ENCODE results near the gene RHOC.
A peak's percentile ranks its signal among the peaks of the same experiment; 100 is the strongest.
"Not testable (repeated sequence)": the region's sequence is repeated elsewhere in the genome, so short reads cannot be mapped to it uniquely, and the experiment has no call there.

RHOC gene

DNA sequence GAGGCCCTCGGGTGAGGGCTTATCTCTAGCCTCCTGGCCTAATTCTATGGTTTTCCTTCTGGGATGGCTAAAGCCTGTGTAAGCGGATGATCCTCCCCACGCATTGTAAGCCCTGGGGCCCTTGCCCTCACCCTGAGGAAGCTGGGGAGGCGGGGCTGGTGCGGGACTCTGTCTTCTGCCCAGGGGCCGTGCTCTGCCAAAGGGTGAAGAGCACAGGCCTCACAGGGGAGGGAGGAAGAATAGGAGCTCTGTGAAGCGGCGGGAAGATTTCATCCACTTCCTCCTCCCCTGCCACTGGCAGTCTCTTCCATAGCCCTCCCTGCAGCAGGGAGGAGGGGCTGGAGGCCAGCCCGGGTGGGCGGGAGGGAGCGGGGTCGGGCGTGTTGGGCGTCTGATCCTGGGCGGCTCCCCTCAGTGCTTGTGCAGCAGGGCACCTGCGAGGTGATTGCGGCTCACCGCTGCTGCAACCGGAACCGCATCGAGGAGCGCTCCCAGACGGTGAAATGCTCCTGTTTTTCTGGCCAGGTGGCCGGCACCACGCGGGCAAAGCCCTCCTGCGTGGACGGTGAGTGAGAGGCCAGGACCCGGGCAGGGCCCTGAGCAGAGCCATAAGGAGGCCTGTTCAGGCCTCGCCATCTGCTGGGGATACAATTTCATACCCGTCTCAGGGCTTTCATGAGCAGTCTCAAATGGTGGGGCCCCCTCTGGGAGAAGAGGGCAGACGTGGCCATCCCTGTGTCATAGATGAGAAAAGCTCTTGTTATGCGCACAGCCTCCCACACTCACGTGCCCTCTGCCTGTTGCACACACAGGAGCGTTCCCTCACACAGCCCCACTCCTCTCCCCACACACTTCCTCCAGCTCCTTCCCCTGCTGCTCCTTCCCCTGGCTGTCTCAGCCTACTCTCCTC lies 15.9 kb upstream of the RHOC start (continued):
- TF ChIP-seq ZFHX2 (tag by site-specific recombination; conservative IDR thresholded peaks at IDR 0.05) (peak; percentile 77), SCRT2 (tag by site-specific recombination; IDR thresholded peaks at IDR 0.05) (peak; percentile 51), KLF10 (tag by site-specific recombination; IDR thresholded peaks at IDR 0.05) (no peak), PBX3 (CRISPR knock-in tag; IDR thresholded peaks at IDR 0.05) (no peak), EGR2 (tag by site-specific recombination; IDR thresholded peaks at IDR 0.05; ENCODE audit: low read depth) (peak; percentile 83), ZNF514 (tag by site-specific recombination; IDR thresholded peaks at IDR 0.05) (no peak)
- TF ChIP-seq, protein P1, sequence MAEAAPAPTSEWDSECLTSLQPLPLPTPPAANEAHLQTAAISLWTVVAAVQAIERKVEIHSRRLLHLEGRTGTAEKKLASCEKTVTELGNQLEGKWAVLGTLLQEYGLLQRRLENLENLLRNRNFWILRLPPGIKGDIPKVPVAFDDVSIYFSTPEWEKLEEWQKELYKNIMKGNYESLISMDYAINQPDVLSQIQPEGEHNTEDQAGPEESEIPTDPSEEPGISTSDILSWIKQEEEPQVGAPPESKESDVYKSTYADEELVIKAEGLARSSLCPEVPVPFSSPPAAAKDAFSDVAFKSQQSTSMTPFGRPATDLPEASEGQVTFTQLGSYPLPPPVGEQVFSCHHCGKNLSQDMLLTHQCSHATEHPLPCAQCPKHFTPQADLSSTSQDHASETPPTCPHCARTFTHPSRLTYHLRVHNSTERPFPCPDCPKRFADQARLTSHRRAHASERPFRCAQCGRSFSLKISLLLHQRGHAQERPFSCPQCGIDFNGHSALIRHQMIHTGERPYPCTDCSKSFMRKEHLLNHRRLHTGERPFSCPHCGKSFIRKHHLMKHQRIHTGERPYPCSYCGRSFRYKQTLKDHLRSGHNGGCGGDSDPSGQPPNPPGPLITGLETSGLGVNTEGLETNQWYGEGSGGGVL (tag by site-specific recombination; IDR thresholded peaks at IDR 0.05): 0 out of 2 replicates have a peak, but pooled peaks have one; percentile 7

DNA sequence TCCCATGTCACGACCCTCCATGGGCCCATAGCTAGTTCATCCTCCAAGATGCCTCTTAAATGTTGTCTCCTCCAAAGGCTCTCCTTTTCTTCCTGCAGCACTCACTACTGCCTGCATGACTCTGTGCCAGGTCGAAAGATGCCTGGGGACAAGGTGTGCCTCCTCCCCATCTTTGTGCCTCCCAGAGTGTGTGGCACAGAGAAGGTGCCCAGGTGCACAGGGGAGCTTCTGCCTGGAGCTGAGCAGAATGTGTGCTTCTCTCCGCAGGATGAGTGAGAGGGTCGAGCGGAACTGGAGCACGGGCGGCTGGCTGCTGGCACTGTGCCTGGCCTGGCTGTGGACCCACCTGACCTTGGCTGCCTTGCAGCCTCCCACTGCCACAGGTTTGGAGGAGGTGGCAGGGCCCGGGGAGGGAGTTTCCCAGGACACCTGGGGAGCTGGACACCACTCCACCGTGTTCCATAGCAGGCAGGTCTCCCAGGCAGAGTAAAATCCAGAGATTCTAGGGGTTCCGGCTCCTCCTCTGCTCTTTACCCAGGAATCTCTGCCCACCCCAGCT lies 15.1 kb upstream of the RHOC start:
- POLR2A ChIA-PET: no interaction called here

GRCh38 chr1:112721294-112721693 lies 14.4 kb upstream of the RHOC start:
- H3K4me1 ChIP-seq (ENCODE audit: control insufficient read depth, insufficient read depth, low read length); H3K4me3 ChIP-seq (ENCODE audit: low read depth, low read length); POLR2A ChIA-PET; H3K9me3 ChIP-seq (ENCODE audit: control insufficient read depth, insufficient read depth, low read depth, low read length); H3K27ac ChIP-seq (ENCODE audit: extremely low read depth, low read depth, low read length); H3K36me3 ChIP-seq (ENCODE audit: control insufficient read depth in 2 of 2, insufficient read depth in 1 of 2, low read length in 2 of 2): not testable (repeated sequence)
- TF ChIP-seq ZNF121 (tag by site-specific recombination; IDR thresholded peaks at IDR 0.05): peak; percentile 84
- CTCF ChIA-PET: interaction anchor here (0.6 to 9.1 kb wide), 8 partner anchors 12 to 1166 kb away, joined by 3 to 417 read pairs (median 4); partner anchors contain the start of gene LRIG2

More for the DNA sequence above, 15.1 kb upstream of the RHOC start:
- CTCF ChIA-PET: interaction anchor here (0.7 to 9.1 kb wide), 8 partner anchors 13 to 1165 kb away, joined by 3 to 417 read pairs (median 4); partner anchors contain the start of gene LRIG2
- H3K4me1 ChIP-seq (ENCODE audit: control insufficient read depth, insufficient read depth, low read length): no peaks in the 10 kb centered on the region
- H3K9me3 ChIP-seq (ENCODE audit: control insufficient read depth, insufficient read depth, low read depth, low read length): no peaks in the 10 kb centered on the region
- H3K4me3 ChIP-seq (ENCODE audit: low read depth, low read length): no peak overlapping the region
- no peaks in the 10 kb centered on the region for H3K36me3 ChIP-seq (ENCODE audit: control insufficient read depth in 2 of 2, insufficient read depth in 1 of 2, low read length in 2 of 2)
- H3K27ac ChIP-seq (ENCODE audit: extremely low read depth, low read depth, low read length): no peak overlapping the region
- TF ChIP-seq, protein P2, sequence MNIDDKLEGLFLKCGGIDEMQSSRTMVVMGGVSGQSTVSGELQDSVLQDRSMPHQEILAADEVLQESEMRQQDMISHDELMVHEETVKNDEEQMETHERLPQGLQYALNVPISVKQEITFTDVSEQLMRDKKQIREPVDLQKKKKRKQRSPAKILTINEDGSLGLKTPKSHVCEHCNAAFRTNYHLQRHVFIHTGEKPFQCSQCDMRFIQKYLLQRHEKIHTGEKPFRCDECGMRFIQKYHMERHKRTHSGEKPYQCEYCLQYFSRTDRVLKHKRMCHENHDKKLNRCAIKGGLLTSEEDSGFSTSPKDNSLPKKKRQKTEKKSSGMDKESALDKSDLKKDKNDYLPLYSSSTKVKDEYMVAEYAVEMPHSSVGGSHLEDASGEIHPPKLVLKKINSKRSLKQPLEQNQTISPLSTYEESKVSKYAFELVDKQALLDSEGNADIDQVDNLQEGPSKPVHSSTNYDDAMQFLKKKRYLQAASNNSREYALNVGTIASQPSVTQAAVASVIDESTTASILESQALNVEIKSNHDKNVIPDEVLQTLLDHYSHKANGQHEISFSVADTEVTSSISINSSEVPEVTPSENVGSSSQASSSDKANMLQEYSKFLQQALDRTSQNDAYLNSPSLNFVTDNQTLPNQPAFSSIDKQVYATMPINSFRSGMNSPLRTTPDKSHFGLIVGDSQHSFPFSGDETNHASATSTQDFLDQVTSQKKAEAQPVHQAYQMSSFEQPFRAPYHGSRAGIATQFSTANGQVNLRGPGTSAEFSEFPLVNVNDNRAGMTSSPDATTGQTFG (tag by site-specific recombination; IDR thresholded peaks at IDR 0.05; ENCODE audit: borderline replicate concordance): no peak
- TF ChIP-seq ZIC2 (tag by site-specific recombination; IDR thresholded peaks at IDR 0.05) (0 out of 2 replicates have a peak, but pooled peaks have one; percentile 13), ZNF658 (tag by site-specific recombination; IDR thresholded peaks at IDR 0.05) (no peak)

GRCh38 chr1:112720800-112721199 lies 13.9 kb upstream of the RHOC start:
- Histone ChIP-seq H3K4me1 (ENCODE audit: control insufficient read depth, insufficient read depth, low read length) (no peaks in the 10 kb centered on the region), H3K4me3 (ENCODE audit: low read depth, low read length) (no peak overlapping the region), H3K9me3 (ENCODE audit: control insufficient read depth, insufficient read depth, low read depth, low read length) (no peaks in the 10 kb centered on the region), H3K27ac (ENCODE audit: extremely low read depth, low read depth, low read length) (no peak overlapping the region), H3K36me3 (ENCODE audit: control insufficient read depth in 2 of 2, insufficient read depth in 1 of 2, low read length in 2 of 2) (no peaks in the 10 kb centered on the region)
- POLR2A ChIA-PET: no interaction called here
- CTCF ChIA-PET: interaction anchor here (0.8 to 9.1 kb wide), 4 partner anchors 83 to 352 kb away, joined by 4 to 417 read pairs (median 44); partner anchors contain the start of gene LRIG2
- no peak for TF ChIP-seq ZBTB26 (tag by site-specific recombination; optimal IDR thresholded peaks at IDR 0.05)
- TF ChIP-seq HOXA7 (CRISPR knock-in tag; IDR thresholded peaks at IDR 0.05; ENCODE audit: borderline replicate concordance): no peak
- TF ChIP-seq, protein P3, sequence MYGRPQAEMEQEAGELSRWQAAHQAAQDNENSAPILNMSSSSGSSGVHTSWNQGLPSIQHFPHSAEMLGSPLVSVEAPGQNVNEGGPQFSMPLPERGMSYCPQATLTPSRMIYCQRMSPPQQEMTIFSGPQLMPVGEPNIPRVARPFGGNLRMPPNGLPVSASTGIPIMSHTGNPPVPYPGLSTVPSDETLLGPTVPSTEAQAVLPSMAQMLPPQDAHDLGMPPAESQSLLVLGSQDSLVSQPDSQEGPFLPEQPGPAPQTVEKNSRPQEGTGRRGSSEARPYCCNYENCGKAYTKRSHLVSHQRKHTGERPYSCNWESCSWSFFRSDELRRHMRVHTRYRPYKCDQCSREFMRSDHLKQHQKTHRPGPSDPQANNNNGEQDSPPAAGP (tag by site-specific recombination; IDR thresholded peaks at IDR 0.05): no peak
- TF ChIP-seq ZNF292 (tag by site-specific recombination; IDR thresholded peaks at IDR 0.05; ENCODE audit: borderline replicate concordance, low read depth): no peak
- TF ChIP-seq ZNF658 (tag by site-specific recombination; IDR thresholded peaks at IDR 0.05): no peak
- TF ChIP-seq ZNF544 (tag by site-specific recombination; IDR thresholded peaks at IDR 0.05): no peak
- no peak for TF ChIP-seq ZBTB17 (tag by site-specific recombination; IDR thresholded peaks at IDR 0.05)
- TF ChIP-seq ZNF426 (tag by site-specific recombination; IDR thresholded peaks at IDR 0.05): no peak
- TF ChIP-seq KLF1 (tag by site-specific recombination; IDR thresholded peaks at IDR 0.05): no peak
- no peak for TF ChIP-seq ZNF174 (tag by site-specific recombination; IDR thresholded peaks at IDR 0.05)

All from HEK293 (cell line).